Transverse colon (tissue), 4 donors: ENCODE results near the gene GMIP. TPM values are rescaled to one million over a fixed set of nuclear protein-coding genes. Genes with fewer than 3 reads are reported as not detected.

Experiments
- DNase-seq: peaks from one replicate; pipeline ENCODE4 v3.0.0-alpha.2; 2019
- H3K27ac ChIP-seq, 4 donors: fragments of 200-600 bp; sonication (generic); 2 replicates each; pipeline ENCODE4 v1.5.1; 2016 to 2018; ENCODE audit warnings: inconsistent platforms in 4 of 4
- H3K27me3 ChIP-seq: fragments of 200-600 bp; sonication (generic); 2 replicates; pipeline ENCODE4 v1.5.1; 2017; ENCODE audit warnings: inconsistent platforms
- H3K36me3 ChIP-seq, 4 donors: fragments of 200-600 bp; sonication (generic); 2 replicates each; pipeline ENCODE4 v1.5.1; 2017 to 2019; ENCODE audit warnings: inconsistent platforms in 4 of 4
- H3K4me1 ChIP-seq, 4 donors: fragments of 200-600 bp; sonication (generic); 2 replicates each; pipeline ENCODE4 v1.5.1; 2017 to 2020; ENCODE audit warnings: inconsistent platforms in 4 of 4
- H3K4me3 ChIP-seq, 4 donors: fragments of 200-600 bp; sonication (generic); 1 replicate in 1 of 4; 2 replicates in 3 of 4; pipeline versions ENCODE4 v1.5.1 to v1.6.1; 2017 to 2019; ENCODE audit warnings: inconsistent platforms in 4 of 4
- H3K9me3 ChIP-seq, 2 donors: fragments of 200-600 bp; sonication (generic); 2 replicates each; pipeline ENCODE4 v1.5.1; 2017 to 2019; ENCODE audit warnings: inconsistent platforms in 2 of 2
- EP300 ChIP-seq: sonication (generic); formaldehyde crosslinking; IDR thresholded peaks from one replicate; pipeline ENCODE4 v1.6.1; 2017; ENCODE audit warnings: antibody characterized with exemption, low read depth
- POLR2A ChIP-seq: fragments of 450-650 bp; IDR thresholded peaks from one replicate; pipeline ENCODE4 v1.6.1; 2016; ENCODE audit warnings: antibody characterized with exemption, mild to moderate bottlenecking, moderate library complexity
- POLR2AphosphoS5 ChIP-seq, 3 donors: sonication (generic); formaldehyde crosslinking; IDR thresholded peaks; one replicate each; pipeline ENCODE4 v1.6.1; 2016; ENCODE audit warnings: antibody characterized with exemption in 3 of 3
- WGBS, 2 donors: methylation state at CpG; one replicate each; pipeline ENCODE4 v1.1.5; 2018; ENCODE audit warnings: low coverage in 1 of 2; 5-methylcytosine and 5-hydroxymethylcytosine counted together
- in situ Hi-C, 4 donors: fragments of 200-750 bp; cut with MboI; loops; one replicate each; pipeline versions ENCODE4 v1.15.0 to v1.15.1; 2017; ENCODE audit warnings: low sequenced_read_pairs in 3 of 4, low pct_ligation_motif_present in 1 of 4, low pct_unique_long_range_greater_than_20kb in 1 of 4
- intact Hi-C: fragments of 100-400 bp; cut with DNase I; formaldehyde crosslinking; loops from one replicate; pipeline ENCODE4 v1.15.1; 2023; ENCODE audit warnings: low total_unique reads
- total RNA-seq, 4 donors: library from RNA; depleted of rRNA; stranded (reverse); fragments of >200 nt; gene quantifications; one replicate each; pipeline ENCODE4 v1.1.0, GENCODE V29; 2016
- TF ChIP-seq, protein P1 (sequence below), 5 experiments: fragments of 200-600 bp in 3 of 5; fragments of 450-650 bp in 2 of 5; sonication (generic) in 3 of 5; IDR thresholded peaks; 1 replicate in 2 of 5; 2 replicates in 3 of 5; pipeline ENCODE4 v1.5.1; 2016 to 2017; ENCODE audit warnings: antibody characterized with exemption in 5 of 5, inconsistent platforms in 3 of 5, mild to moderate bottlenecking in 2 of 5, moderate library complexity in 1 of 5

The GMIP gene
- total RNA-seq, 4 donors from 2014 or later, result 17.3 to 84.9 (median 27.2) TPM

DNA sequence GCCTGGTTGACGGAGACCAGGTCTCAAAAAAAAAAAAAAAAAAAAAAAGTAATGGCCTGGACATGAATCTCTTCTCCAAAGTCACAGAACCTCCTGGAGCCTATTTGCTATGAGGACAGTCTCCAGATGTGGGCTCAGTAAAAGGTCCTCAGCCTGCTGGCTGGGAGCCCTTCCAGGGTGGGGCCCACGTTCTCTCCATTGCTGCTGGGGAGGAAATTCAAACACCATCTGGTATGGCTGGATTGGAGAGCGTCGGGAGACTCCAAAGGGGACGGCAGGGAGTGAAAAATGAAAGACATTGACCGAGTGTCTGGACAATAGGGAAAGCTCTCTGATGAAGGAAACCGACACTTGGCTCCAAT is 23.6 kb downstream of the GMIP start:
- Histone ChIP-seq H3K9me3 (no peaks in the 10 kb centered on the region), H3K4me3 (no peak overlapping the region), H3K27ac (no peak overlapping the region), H3K4me1 (peaks cover 0 to 9% (median 5%) of the 10 kb centered on the region in 4 donors), H3K27me3 (no peaks in the 10 kb centered on the region), H3K36me3 (no peaks in the 10 kb centered on the region)
- WGBS, 2 donors, result 74 to 100% methylated on average over 1 to 7 of the region's 7 CpGs
- intact Hi-C loops (loop anchor here (5.0 kb wide), 1 partner anchor 818 kb away; no protein-coding TSS in a partner anchor), in situ Hi-C loops (no loop called here)
- no peak for DNase-seq
- TF ChIP-seq POLR2A, result no peak
- TF ChIP-seq EP300, result no peak
- no peak for TF ChIP-seq POLR2AphosphoS5 (IDR thresholded peaks at IDR 0.05)
- TF ChIP-seq, protein P1, sequence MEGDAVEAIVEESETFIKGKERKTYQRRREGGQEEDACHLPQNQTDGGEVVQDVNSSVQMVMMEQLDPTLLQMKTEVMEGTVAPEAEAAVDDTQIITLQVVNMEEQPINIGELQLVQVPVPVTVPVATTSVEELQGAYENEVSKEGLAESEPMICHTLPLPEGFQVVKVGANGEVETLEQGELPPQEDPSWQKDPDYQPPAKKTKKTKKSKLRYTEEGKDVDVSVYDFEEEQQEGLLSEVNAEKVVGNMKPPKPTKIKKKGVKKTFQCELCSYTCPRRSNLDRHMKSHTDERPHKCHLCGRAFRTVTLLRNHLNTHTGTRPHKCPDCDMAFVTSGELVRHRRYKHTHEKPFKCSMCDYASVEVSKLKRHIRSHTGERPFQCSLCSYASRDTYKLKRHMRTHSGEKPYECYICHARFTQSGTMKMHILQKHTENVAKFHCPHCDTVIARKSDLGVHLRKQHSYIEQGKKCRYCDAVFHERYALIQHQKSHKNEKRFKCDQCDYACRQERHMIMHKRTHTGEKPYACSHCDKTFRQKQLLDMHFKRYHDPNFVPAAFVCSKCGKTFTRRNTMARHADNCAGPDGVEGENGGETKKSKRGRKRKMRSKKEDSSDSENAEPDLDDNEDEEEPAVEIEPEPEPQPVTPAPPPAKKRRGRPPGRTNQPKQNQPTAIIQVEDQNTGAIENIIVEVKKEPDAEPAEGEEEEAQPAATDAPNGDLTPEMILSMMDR (IDR thresholded peaks at IDR 0.05), result no peak

DNA sequence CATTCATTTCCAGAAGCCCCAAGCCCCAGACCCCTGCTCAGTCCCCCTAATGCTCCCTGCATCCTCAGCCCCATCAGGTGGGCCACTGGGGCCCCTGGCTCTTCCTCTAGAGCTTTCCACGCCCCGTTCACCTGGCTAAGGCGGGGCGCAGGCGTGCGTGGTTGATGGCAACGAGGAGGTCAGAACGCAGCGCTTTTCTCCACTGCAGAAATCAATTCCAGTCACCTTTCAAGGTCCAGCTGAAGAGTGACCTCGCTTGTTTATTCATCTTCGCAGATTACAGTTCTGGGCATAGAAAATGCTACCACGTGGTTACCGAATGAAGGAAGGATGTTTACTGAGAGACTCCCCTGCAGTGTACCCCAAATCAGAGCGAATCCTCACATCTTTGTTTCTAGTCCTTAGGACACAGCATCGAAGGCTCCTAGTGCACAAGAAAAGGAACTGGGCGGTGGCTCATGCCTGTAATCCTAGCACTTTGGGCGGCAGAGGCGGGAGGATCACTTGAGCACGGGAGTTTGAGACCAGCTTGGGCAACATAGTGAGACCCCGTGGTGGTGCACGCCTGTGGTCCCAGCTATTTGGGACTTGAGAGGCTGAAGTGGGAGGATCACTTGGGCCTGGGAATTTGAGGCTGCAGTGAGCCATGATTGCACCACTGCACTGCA is 24.1 kb downstream of the GMIP start:
- DNase-seq, result no peak
- peak overlapping the region in 1 of 4 donors; percentile 45 for H3K4me3 ChIP-seq
- peak overlapping the region in 3 of 4 donors; percentile 29 to 51 (median 36) for H3K27ac ChIP-seq
- 50 to 73% methylated on average over 8 to 21 of the region's 21 CpGs for WGBS, 2 donors
- peaks cover 0 to 9% (median 5%) of the 10 kb centered on the region in 4 donors for H3K4me1 ChIP-seq
- in situ Hi-C loops (no loop called here), intact Hi-C loops (loop anchor here (5.0 kb wide), 1 partner anchor 817 kb away; no protein-coding TSS in a partner anchor)
- no peaks in the 10 kb centered on the region for H3K36me3 ChIP-seq
- TF ChIP-seq EP300 (no peak), POLR2A (no peak), POLR2AphosphoS5 (IDR thresholded peaks at IDR 0.05) (no peak)
- TF ChIP-seq, protein P1 (IDR thresholded peaks at IDR 0.05), result no peak
- H3K27me3 ChIP-seq, result no peaks in the 10 kb centered on the region
- H3K9me3 ChIP-seq, result no peaks in the 10 kb centered on the region

DNA sequence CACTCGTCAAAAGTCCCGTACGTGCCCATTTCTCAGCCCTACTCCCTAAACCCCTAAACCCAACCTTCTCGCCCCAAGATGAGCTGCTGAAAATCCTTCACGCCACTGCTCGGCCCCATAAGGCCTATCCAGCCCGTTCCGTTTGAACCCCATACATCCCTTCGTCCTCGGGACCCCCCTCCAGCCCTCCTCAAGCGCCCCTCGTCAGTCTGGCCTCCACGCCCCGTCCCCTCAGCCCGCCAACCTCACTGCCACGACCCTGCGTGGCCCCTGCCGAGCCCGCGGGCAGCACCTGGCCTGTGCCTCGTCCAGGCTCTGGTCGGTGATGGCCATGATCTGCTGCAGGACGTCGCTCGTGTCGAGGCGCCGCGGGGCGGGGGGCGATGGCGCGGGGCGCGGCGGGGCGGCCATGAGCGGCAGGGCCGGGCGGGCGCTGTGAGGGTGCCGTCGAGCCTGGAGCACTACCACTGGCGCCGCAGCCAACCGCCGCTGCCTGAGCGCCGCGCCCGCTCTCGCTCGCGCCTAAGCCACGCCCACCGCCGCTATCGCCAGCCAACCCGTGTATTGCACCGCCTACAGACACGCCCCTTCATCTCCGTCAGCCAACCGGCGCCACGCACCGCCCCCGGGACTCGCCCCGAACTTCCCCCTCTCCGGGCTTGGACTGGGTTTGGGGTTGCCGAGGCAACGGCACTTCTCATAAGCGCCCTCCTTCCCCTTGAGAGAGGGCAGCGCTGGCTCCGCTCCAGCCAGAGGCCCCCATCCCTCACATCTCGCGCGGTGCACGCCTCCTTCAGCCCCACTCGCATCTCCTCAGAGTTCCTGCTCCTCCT is 25.0 kb downstream of the GMIP start, which contains the start of gene PBX4:
TSS of gene PBX4 (minus strand) at position 469 of the 833 bp plus-strand sequence. CDS start at position 411, 58 bp downstream.
- H3K27ac ChIP-seq, result peak within 1 kb of the TSS in 3 of 4 donors; percentile 54 to 66 (median 57)
- in situ Hi-C loops (no loop called here), intact Hi-C loops (loop anchor here (5.0 kb wide), 1 partner anchor 816 kb away; no protein-coding TSS in a partner anchor)
- H3K4me3 ChIP-seq, result peak within 1 kb of the TSS; percentile 0 to 45 (median 38)
- DNase-seq, result peak; percentile 97
- peaks cover 0 to 11% (median 7%) of the 10 kb centered on the region in 4 donors for H3K4me1 ChIP-seq
- H3K27me3 ChIP-seq, result no peaks in the 10 kb centered on the region
- H3K36me3 ChIP-seq, result no peaks in the 10 kb centered on the region
- H3K9me3 ChIP-seq, result no peaks in the 10 kb centered on the region
- no peak for TF ChIP-seq EP300
- TF ChIP-seq POLR2AphosphoS5 (IDR thresholded peaks at IDR 0.05), result peak; percentile 14 to 79 (median 60)
- peak; percentile 30 for TF ChIP-seq POLR2A
- TF ChIP-seq, protein P1 (IDR thresholded peaks at IDR 0.05), result no peak
- WGBS, 2 donors, result 7 to 11% methylated on average over 7 to 60 of the region's 80 CpGs

DNA sequence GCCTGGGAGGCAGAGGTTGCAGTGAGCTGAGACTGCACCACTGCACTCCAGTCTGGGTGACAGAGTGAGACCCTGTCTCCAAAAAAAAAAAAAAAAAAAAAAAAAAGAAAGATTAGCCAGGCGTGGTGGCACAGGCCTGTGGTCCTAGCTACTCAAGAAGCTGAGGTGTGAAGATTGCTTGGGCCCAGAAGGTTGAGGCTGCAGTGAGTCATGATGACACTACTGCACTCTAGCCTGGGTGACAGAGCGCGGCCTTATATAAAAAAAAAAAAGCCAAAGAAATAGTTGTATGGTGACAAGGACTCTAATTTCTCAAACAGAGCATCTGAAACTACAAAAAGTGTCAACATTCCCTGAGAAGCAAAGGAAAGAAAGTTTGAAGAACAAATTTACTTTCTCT is 28.4 kb downstream of the GMIP start:
- TF ChIP-seq POLR2A, result no peak
- no peak for TF ChIP-seq EP300
- TF ChIP-seq, protein P1 (IDR thresholded peaks at IDR 0.05), result no peak
- Histone ChIP-seq H3K9me3 (no peaks in the 10 kb centered on the region), H3K27ac (no peak overlapping the region), H3K4me1 (peaks cover 0 to 16% (median 7%) of the 10 kb centered on the region in 4 donors), H3K4me3 (no peak overlapping the region), H3K27me3 (no peaks in the 10 kb centered on the region), H3K36me3 (no peaks in the 10 kb centered on the region)
- intact Hi-C loops, result loop anchor here (5.0 kb wide), 1 partner anchor 813 kb away; no protein-coding TSS in a partner anchor
- in situ Hi-C loops, result no loop called here
- 86% methylated on average over 3 of the region's 3 CpGs; no CpG with 5 or more reads in 1 of the 2 donors for WGBS, 2 donors
- DNase-seq, result no peak
